Mucosa of descending colon (tissue), 3 donors: Measurements from ENCODE around the gene FAM193A. TPM values are rescaled to one million over a fixed set of nuclear protein-coding genes. Genes with fewer than 3 reads are reported as not detected.

Source experiments
- ATAC-seq: fragments of 200-7000 bp; cut with Tn5 transposase; one replicate; pipeline ENCODE4 v1.9.1; 2020; ENCODE audit warnings: mild to moderate bottlenecking, moderate library complexity
- DNase-seq, 3 donors: peaks; one replicate each; pipeline ENCODE4 v3.0.0-alpha.2; 2020
- H3K36me3 ChIP-seq: fragments of 200-600 bp; one replicate; pipeline ENCODE4 v1.8.0; 2021; ENCODE audit warnings: low read depth, mild to moderate bottlenecking
- H3K4me1 ChIP-seq: fragments of 200-600 bp; one replicate; pipeline ENCODE4 v1.8.0; 2021; ENCODE audit warnings: low read depth, mild to moderate bottlenecking
- H3K4me3 ChIP-seq: fragments of 200-600 bp; one replicate; pipeline ENCODE4 v1.8.0; 2021; ENCODE audit warnings: mild to moderate bottlenecking
- H3K9me3 ChIP-seq: fragments of 200-600 bp; one replicate; pipeline ENCODE4 v1.8.0; 2021; ENCODE audit warnings: mild to moderate bottlenecking
- CTCF ChIP-seq: fragments of 200-600 bp; IDR thresholded peaks from one replicate; pipeline ENCODE4 v1.8.0; 2022; ENCODE audit warnings: antibody characterized with exemption, mild to moderate bottlenecking
- intact Hi-C, 2 donors: fragments of 100-400 bp; cut with DNase I in 1 of 2; cut with micrococcal nuclease in 1 of 2; formaldehyde crosslinking; loops; one replicate each; pipeline versions ENCODE4 v1.11.0 to v1.11.1; 2022; cut with DNase I, micrococcal nuclease
- total RNA-seq, 3 donors: library from RNA; stranded (reverse); fragmentation: NEBNext Ultra II Directional in 2 of 3; extraction: Animal tissue kit (Norgen Biotek cat#: 25700) in 2 of 3; gene quantifications; one replicate each; pipeline versions ENCODE4 v1.2.1 to v1.2.4, GENCODE V29; 2021 to 2023
- donor health status: DM: no; HTN: no; CAD: no; lungs with moderate emphysema.
- donor health status: DM: no; HTN: no; CAD: no.
- donor health status: DM: no; HTN: yes; CAD: no.

Gene FAM193A
- total RNA-seq, 3 donors from 2014 or later: 26.7 to 35.2 (median 28.6) TPM

GRCh38 chr4:2742081-2742822, 205.8 kb downstream of the FAM193A start:
- no peak for TF ChIP-seq CTCF
- intact Hi-C loops: no loop called here
- Histone ChIP-seq H3K4me3 (no peak overlapping the region), H3K4me1 (peaks cover 19% of the 10 kb centered on the region), H3K36me3 (no peaks in the 10 kb centered on the region), H3K9me3 (no peaks in the 10 kb centered on the region)
- ATAC-seq: no peak
- no peak for DNase-seq

- no peak for ATAC-seq
- H3K4me1 ChIP-seq: peaks cover 19% of the 10 kb centered on the region
- no peak for TF ChIP-seq CTCF
- H3K36me3 ChIP-seq: no peaks in the 10 kb centered on the region
- DNase-seq: no peak
- H3K9me3 ChIP-seq: no peaks in the 10 kb centered on the region
- H3K4me3 ChIP-seq: no peak overlapping the region
- intact Hi-C loops: no loop called here
Observed at GRCh38 chr4:2742823-2743517, 206.5 kb downstream of the FAM193A start.

- ATAC-seq: peak; percentile 88
Observed at GRCh38 chr4:2743518-2744445, 207.3 kb downstream of the FAM193A start.

GRCh38 chr4:2744576-2745270, 208.3 kb downstream of the FAM193A start:
- Histone ChIP-seq H3K4me1 (peaks cover 19% of the 10 kb centered on the region), H3K9me3 (no peaks in the 10 kb centered on the region), H3K4me3 (no peak overlapping the region), H3K36me3 (no peaks in the 10 kb centered on the region)
- ATAC-seq (no peak), DNase-seq (no peak)
- intact Hi-C loops: no loop called here
- TF ChIP-seq CTCF: no peak

More at GRCh38 chr4:2743518-2744445, 207.3 kb downstream of the FAM193A start:
- H3K36me3 ChIP-seq: no peaks in the 10 kb centered on the region
- no peaks in the 10 kb centered on the region for H3K9me3 ChIP-seq
- no peak overlapping the region for H3K4me3 ChIP-seq
- TF ChIP-seq CTCF: no peak
- DNase-seq: peak; percentile 74 to 82 (median 76)
- H3K4me1 ChIP-seq: peaks cover 19% of the 10 kb centered on the region
- intact Hi-C loops: no loop called here

GRCh38 chr4:2745516-2745915, 209.1 kb downstream of the FAM193A start:
- H3K4me3 ChIP-seq: no peak overlapping the region
- ATAC-seq (no peak), DNase-seq (no peak)
- intact Hi-C loops: no loop called here
- no peak for TF ChIP-seq CTCF
- H3K9me3 ChIP-seq: no peaks in the 10 kb centered on the region
- H3K4me1 ChIP-seq: peaks cover 19% of the 10 kb centered on the region
- H3K36me3 ChIP-seq: no peaks in the 10 kb centered on the region
